CD4-positive, alpha-beta T cell (primary cell): ENCODE measurements around the gene MCC. TPM values are rescaled to one million over a fixed set of nuclear protein-coding genes. Genes with fewer than 3 reads are reported as not detected.

Source experiments
- ATAC-seq: fragments of 200-7000 bp; cut with Tn5 transposase; one replicate; pipeline ENCODE4 v1.10.0; 2022; ENCODE audit warnings: mild to moderate bottlenecking; ENCODE audit not compliant: poor library complexity
- CTCF ChIA-PET: fragments of 350-600 bp; sonication (Branson Sonifier 250); formaldehyde crosslinking; loops from one replicate; lab custom pipeline; 2021; ENCODE audit warnings: antibody characterized with exemption, inconsistent platforms; lab: Charles Lee
- POLR2A ChIA-PET: fragments of 350-600 bp; sonication (Branson Sonifier 250); formaldehyde crosslinking; loops from one replicate; lab custom pipeline; 2021; ENCODE audit warnings: antibody characterized with exemption, inconsistent platforms; lab: Charles Lee
- DNase-seq, 14 experiments: peaks; one replicate each; pipeline ENCODE4 v3.0.0-alpha.2; 2013 to 2020; ENCODE audit warnings: mixed read lengths in 2 of 14
- H3K27ac ChIP-seq, 2 donors: one replicate each; pipeline versions ENCODE4 v1.5.1 to v1.7.0; 2013; ENCODE audit warnings: low read length in 2 of 2, low read depth in 1 of 2, mild to moderate bottlenecking in 1 of 2
- H3K27me3 ChIP-seq, 2 experiments: 1 replicate in 1 of 2; 2 replicates in 1 of 2; pipeline versions ENCODE4 v1.6.1 to v1.7.0; 2013; ENCODE audit warnings: low read length in 2 of 2, control low read depth in 1 of 2, mild to moderate bottlenecking in 1 of 2, moderate library complexity in 1 of 2; ENCODE audit not compliant: insufficient read depth in 2 of 2, control insufficient read depth in 1 of 2
- H3K36me3 ChIP-seq: one replicate; pipeline ENCODE4 v1.6.1; 2013; ENCODE audit warnings: low read length, control low read depth; ENCODE audit not compliant: insufficient read depth
- H3K4me1 ChIP-seq: one replicate; pipeline ENCODE4 v1.6.1; 2013; ENCODE audit warnings: low read length, control low read depth; ENCODE audit not compliant: insufficient read depth
- H3K4me3 ChIP-seq: one replicate; pipeline ENCODE4 v1.5.1; 2013; ENCODE audit warnings: mild to moderate bottlenecking, low read length, moderate library complexity
- H3K9me3 ChIP-seq, 2 experiments: 1 replicate in 1 of 2; 2 replicates in 1 of 2; pipeline versions ENCODE4 v1.6.1 to v1.7.0; 2013; ENCODE audit warnings: low read length in 2 of 2, mild to moderate bottlenecking in 2 of 2, control low read depth in 1 of 2, moderate library complexity in 1 of 2; ENCODE audit not compliant: control insufficient read depth in 1 of 2, insufficient read depth in 1 of 2
- H3K27ac Mint-ChIP-seq: one replicate; pipeline ENCODE4 v1.8.0; 2020; ENCODE audit warnings: mixed read lengths
- H3K27me3 Mint-ChIP-seq: one replicate; pipeline ENCODE4 v1.8.0; 2021; ENCODE audit warnings: mixed read lengths
- H3K36me3 Mint-ChIP-seq: one replicate; pipeline ENCODE4 v1.8.0; 2021; ENCODE audit warnings: low read depth, mixed read lengths
- H3K4me1 Mint-ChIP-seq: one replicate; pipeline ENCODE4 v1.8.0; 2021; ENCODE audit warnings: low read depth, mixed read lengths
- H3K4me3 Mint-ChIP-seq: one replicate; pipeline ENCODE4 v1.8.0; 2020; ENCODE audit warnings: mild to moderate bottlenecking, mixed read lengths
- H3K9me3 Mint-ChIP-seq: one replicate; pipeline ENCODE4 v1.8.0; 2020; ENCODE audit warnings: mixed read lengths
- intact Hi-C, 2 experiments: fragments of 100-400 bp; cut with DNase I in 1 of 2; cut with micrococcal nuclease in 1 of 2; formaldehyde crosslinking; loops; one replicate each; pipeline versions ENCODE4 v1.15.1 to v1.9.0; 2023 to 2025; cut with DNase I, micrococcal nuclease
- total RNA-seq, 174 experiments: library from RNA in 2 of 174; stranded (reverse) in 2 of 174; gene quantifications; one replicate each; pipeline ENCODE4 v1.2.3 and lab custom pipeline; 2021 to 2026
- TF ChIP-seq, protein P1 (sequence below): fragments of 200-600 bp; IDR thresholded peaks from one replicate; pipeline ENCODE4 v1.8.0; 2022; ENCODE audit warnings: antibody characterized with exemption, mild to moderate bottlenecking

MCC gene
- total RNA-seq, 2 experiments from 2014 or later, result 3.2 to 3.3 TPM

DNA sequence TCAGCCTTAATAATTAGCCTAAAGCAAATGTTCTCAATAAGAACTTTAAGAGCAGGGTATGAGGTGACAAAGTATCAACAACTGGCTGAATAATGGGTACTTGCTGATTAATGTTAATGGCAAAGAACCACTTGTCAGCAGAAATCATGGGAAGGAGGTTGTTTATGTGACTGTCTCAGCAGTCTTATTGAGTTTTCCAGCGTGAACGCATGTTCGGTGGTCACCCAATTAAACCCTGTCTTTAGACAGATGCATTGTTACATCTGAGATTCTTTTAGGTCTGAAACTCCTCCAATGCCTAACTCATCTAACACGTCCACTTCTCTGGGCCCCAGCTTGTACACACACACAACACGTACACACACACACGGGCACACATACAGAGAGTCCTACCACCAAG, 35.3 kb downstream of the MCC start:
- ChIA-PET CTCF (no interaction called here), POLR2A (no interaction called here)
- Mint-ChIP-seq H3K27me3 (peaks cover 12% of the 10 kb centered on the region), H3K4me3 (no peak overlapping the region), H3K36me3 (no peaks in the 10 kb centered on the region), H3K4me1 (peaks cover 11% of the 10 kb centered on the region), H3K27ac (no peak overlapping the region), H3K9me3 (no peaks in the 10 kb centered on the region)
- Histone ChIP-seq H3K4me3 (no peak overlapping the region), H3K27me3 (no peaks in the 10 kb centered on the region), H3K36me3 (no peaks in the 10 kb centered on the region), H3K27ac (no peak overlapping the region), H3K4me1 (no peaks in the 10 kb centered on the region), H3K9me3 (peaks cover 0 to 6% of the 10 kb centered on the region in 2 experiments)
- TF ChIP-seq, protein P1, sequence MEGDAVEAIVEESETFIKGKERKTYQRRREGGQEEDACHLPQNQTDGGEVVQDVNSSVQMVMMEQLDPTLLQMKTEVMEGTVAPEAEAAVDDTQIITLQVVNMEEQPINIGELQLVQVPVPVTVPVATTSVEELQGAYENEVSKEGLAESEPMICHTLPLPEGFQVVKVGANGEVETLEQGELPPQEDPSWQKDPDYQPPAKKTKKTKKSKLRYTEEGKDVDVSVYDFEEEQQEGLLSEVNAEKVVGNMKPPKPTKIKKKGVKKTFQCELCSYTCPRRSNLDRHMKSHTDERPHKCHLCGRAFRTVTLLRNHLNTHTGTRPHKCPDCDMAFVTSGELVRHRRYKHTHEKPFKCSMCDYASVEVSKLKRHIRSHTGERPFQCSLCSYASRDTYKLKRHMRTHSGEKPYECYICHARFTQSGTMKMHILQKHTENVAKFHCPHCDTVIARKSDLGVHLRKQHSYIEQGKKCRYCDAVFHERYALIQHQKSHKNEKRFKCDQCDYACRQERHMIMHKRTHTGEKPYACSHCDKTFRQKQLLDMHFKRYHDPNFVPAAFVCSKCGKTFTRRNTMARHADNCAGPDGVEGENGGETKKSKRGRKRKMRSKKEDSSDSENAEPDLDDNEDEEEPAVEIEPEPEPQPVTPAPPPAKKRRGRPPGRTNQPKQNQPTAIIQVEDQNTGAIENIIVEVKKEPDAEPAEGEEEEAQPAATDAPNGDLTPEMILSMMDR, result no peak
- intact Hi-C loops, result no loop called here
- no peak for DNase-seq
- ATAC-seq, result no peak

DNA sequence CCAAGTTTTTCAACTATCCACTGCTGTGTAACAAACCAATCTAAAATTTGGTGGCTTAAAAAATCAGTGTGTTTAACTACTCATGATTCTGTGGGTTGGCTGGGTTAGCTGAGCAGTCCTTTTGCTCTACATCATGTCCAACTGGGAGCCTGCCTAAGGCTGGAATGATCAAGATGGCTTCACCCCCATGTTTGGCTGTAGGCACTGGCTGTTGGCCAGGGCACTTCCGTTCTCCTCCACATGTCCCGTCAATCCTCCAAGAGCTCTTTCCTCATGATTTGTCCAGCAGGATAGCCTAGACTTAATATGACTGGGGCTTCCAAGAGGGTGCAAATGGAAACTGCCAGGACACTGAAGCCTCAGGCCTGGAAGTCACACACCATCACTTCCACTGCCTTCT, 36.5 kb downstream of the MCC start:
- Mint-ChIP-seq H3K27me3 (peaks cover 16% of the 10 kb centered on the region), H3K27ac (no peak overlapping the region), H3K9me3 (no peaks in the 10 kb centered on the region), H3K4me3 (no peak overlapping the region), H3K36me3 (no peaks in the 10 kb centered on the region), H3K4me1 (peaks cover 11% of the 10 kb centered on the region)
- intact Hi-C loops, result no loop called here
- DNase-seq (no peak), ATAC-seq (no peak)
- H3K9me3 ChIP-seq, result peaks cover 0 to under 1% of the 10 kb centered on the region in 2 experiments
- ChIA-PET POLR2A (no interaction called here), CTCF (interaction anchor here (0.6 kb wide), 1 partner anchor 114 kb away, joined by 3 read pairs; no protein-coding TSS in a partner anchor)
- no peaks in the 10 kb centered on the region for H3K27me3 ChIP-seq
- no peaks in the 10 kb centered on the region for H3K36me3 ChIP-seq
- H3K4me3 ChIP-seq, result no peak overlapping the region
- H3K4me1 ChIP-seq, result no peaks in the 10 kb centered on the region
- TF ChIP-seq, protein P1, result no peak
- no peak overlapping the region for H3K27ac ChIP-seq

DNA sequence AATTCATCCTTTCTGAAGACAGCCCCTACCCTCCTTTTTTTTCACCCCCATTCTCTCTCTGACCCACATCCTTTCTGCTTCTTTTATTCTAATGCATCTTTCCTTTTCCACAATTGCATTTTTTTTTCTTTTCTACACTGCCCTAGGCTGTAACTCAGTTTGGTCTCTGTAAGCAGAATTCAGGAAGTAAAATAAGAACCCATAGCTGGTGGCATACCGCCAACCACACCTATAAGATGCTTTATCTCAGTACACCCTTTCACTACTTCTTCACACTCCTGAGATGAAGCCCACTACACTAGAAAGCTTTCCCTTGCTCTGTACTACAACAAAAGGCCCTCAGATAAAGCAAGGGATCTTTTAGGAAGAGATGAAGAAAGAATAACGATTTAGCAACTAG, 37.3 kb downstream of the MCC start:
- peaks cover 11% of the 10 kb centered on the region for H3K4me1 Mint-ChIP-seq
- Histone ChIP-seq H3K9me3 (no peaks in the 10 kb centered on the region), H3K36me3 (no peaks in the 10 kb centered on the region), H3K27ac (no peak overlapping the region), H3K27me3 (no peaks in the 10 kb centered on the region), H3K4me3 (no peak overlapping the region), H3K4me1 (no peaks in the 10 kb centered on the region)
- intact Hi-C loops, result no loop called here
- H3K9me3 Mint-ChIP-seq, result no peaks in the 10 kb centered on the region
- TF ChIP-seq, protein P1, result no peak
- ATAC-seq, result no peak
- H3K36me3 Mint-ChIP-seq, result no peaks in the 10 kb centered on the region
- peaks cover 22% of the 10 kb centered on the region for H3K27me3 Mint-ChIP-seq
- H3K27ac Mint-ChIP-seq, result no peak overlapping the region
- ChIA-PET CTCF (no interaction called here), POLR2A (no interaction called here)
- no peak for DNase-seq
- no peak overlapping the region for H3K4me3 Mint-ChIP-seq
